GM18909 (cell line): Measurements from ENCODE around the gene RNF217.
"Not testable (repeated sequence)": the region's sequence is repeated elsewhere in the genome, so short reads cannot be mapped to it uniquely, and the experiment has no call there.

Experiments
- ATAC-seq: cut with Tn5 transposase; IDR thresholded peaks from one replicate; pipeline ENCODE4 v1.9.1; 2021; ENCODE audit warnings: mild to moderate bottlenecking; ENCODE audit not compliant: unreplicated experiment, poor library complexity

RNF217 gene

GRCh38 chr6:124961777-124962638 lies at the start of gene RNF217:
Gene RNF217, plus strand, starts transcription at chr6:124962437. Its CDS starts 108 bp downstream, at chr6:124962545.
- ATAC-seq: peak; percentile 49

GRCh38 chr6:124913056-124913455 lies 49.2 kb upstream of the RNF217 start:
- no peak for ATAC-seq

- no peak for ATAC-seq
These were observed 44.5 kb upstream of the RNF217 start for GRCh38 chr6:124917769-124918168.

GRCh38 chr6:124919703-124920102 lies 42.5 kb upstream of the RNF217 start:
- not testable (repeated sequence) for ATAC-seq

GRCh38 chr6:124924333-124924759 lies 37.9 kb upstream of the RNF217 start:
- no peak for ATAC-seq

- no peak for ATAC-seq
These were observed 35.8 kb upstream of the RNF217 start for GRCh38 chr6:124926435-124926834.

- no peak for ATAC-seq
These were observed 34.4 kb upstream of the RNF217 start for GRCh38 chr6:124927806-124928205.

GRCh38 chr6:124928851-124929250 lies 33.4 kb upstream of the RNF217 start:
- ATAC-seq: no peak

- no peak for ATAC-seq
These were observed 24.6 kb upstream of the RNF217 start for GRCh38 chr6:124937645-124938044.

GRCh38 chr6:124941259-124941658 lies 21.0 kb upstream of the RNF217 start:
- ATAC-seq: peak; percentile 82

- ATAC-seq: no peak
These were observed 18.6 kb upstream of the RNF217 start for GRCh38 chr6:124943658-124944057.

GRCh38 chr6:124947971-124948451 lies 14.2 kb upstream of the RNF217 start:
- ATAC-seq: no peak

GRCh38 chr6:124949706-124950105 lies 12.5 kb upstream of the RNF217 start:
- ATAC-seq: no peak

GRCh38 chr6:124953808-124954207 lies 8.4 kb upstream of the RNF217 start:
- ATAC-seq: no peak

GRCh38 chr6:124955108-124955856 lies 7.0 kb upstream of the RNF217 start:
- ATAC-seq: no peak

GRCh38 chr6:124956018-124956417 lies 6.2 kb upstream of the RNF217 start:
- no peak for ATAC-seq

GRCh38 chr6:124958149-124958548 lies 4.1 kb upstream of the RNF217 start:
- no peak for ATAC-seq

- no peak for ATAC-seq
These were observed 3.4 kb upstream of the RNF217 start for GRCh38 chr6:124958759-124959354.

GRCh38 chr6:124960757-124961463 lies 1.3 kb upstream of the RNF217 start:
- no peak for ATAC-seq

GRCh38 chr6:124961464-124961776 lies 817 bp upstream of the RNF217 start:
- ATAC-seq: no peak
